Ramos (cell line): Measurements from ENCODE around the gene DISP2.

Experiments used
- in situ Hi-C: fragments of 300-500 bp; cut with MboI; formaldehyde crosslinking; loops from one replicate; pipeline ENCODE4 v1.14.3; 2022; ENCODE audit warnings: low sequenced_read_pairs; ENCODE audit not compliant: unreplicated experiment

Gene DISP2

DNA sequence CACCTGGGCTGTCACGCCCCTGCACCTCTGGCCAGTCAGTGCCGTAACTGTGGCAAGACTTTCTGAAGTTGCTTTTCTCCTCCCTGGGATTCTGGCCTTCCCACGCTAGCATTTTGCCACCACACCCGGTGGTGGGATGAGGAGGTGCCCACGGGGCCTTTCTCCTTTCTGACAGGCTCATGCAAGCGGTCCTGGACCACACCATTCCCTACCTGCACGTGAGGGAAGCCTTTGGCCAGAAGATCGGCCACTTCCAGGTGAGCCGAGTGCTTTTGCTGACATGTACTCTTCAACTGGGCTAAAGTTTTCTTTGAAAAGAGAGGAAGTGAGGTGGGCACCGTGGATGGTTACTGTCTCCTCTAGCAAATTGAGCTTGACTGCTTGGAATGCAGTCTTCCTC is 57.2 kb downstream of the DISP2 start:
- in situ Hi-C loops: no loop called here

GRCh38 chr15:40416056-40416455 is 58.0 kb downstream of the DISP2 start:
- in situ Hi-C loops: no loop called here

- in situ Hi-C loops: no loop called here
Observed at GRCh38 chr15:40418126-40418525, 60.1 kb downstream of the DISP2 start.

DNA sequence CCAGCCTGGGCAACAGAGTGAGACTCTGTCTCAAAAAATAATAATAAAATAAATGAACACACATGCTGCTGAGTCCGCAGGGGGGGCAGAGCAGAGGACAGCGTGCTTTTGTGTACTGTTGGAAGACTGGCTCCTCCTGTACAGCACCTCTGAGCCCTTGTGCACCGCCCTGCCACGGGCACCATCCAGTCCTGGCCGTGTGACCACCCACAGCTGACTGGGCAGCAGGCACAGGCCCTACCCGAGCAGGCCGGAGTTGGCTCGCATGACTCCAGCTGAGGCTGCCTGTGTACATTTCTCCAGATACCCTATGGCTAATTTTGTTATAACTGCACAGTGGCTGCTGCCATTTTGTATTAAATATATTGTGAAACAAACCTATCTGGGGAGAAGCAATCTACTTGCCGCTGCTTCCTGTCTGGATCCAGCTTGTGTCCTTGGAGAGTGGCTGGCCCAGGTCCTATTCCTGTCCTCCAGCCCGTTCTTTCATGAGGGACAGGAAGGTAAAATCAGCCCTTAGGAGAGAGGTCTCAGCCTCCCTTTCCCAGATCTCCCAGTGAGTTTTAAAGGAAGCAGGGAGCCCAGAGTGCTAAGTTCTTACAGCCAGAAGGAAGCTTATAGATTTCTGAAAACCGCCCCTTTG is 62.2 kb downstream of the DISP2 start:
- in situ Hi-C loops: loop anchor here (5.0 kb wide), 1 partner anchor 73 kb away; no protein-coding TSS in a partner anchor

- in situ Hi-C loops: loop anchor here (5.0 kb wide), 1 partner anchor 73 kb away; no protein-coding TSS in a partner anchor
Observed at GRCh38 chr15:40420793-40421192, 62.8 kb downstream of the DISP2 start.

- in situ Hi-C loops: loop anchor here (5.0 kb wide), 1 partner anchor 74 kb away; no protein-coding TSS in a partner anchor
Observed at GRCh38 chr15:40421246-40422157, 63.5 kb downstream of the DISP2 start.

GRCh38 chr15:40424483-40425115 is 66.6 kb downstream of the DISP2 start:
- in situ Hi-C loops: loop anchor here (5.0 kb wide), 1 partner anchor 77 kb away; no protein-coding TSS in a partner anchor

DNA sequence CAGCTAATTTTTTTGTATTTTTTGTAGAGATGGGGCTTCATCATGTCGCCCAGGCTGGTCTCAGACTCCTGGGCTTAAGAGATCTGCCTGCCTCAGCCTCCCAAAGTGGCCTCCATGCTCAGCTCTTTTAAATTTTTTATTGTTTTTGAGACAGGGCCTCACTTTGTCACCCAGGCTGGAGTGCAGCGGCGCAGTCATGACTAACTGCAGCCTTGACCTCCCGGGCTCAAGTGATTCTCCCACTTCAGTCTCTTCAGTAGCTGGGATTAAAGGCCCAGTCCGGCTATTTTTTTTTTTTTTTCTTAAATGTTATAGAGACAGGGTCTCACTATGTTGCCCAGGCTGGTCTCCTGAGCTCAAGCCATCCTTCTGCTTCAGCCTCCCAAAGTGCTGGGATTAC is 67.7 kb downstream of the DISP2 start:
- in situ Hi-C loops: no loop called here

DNA sequence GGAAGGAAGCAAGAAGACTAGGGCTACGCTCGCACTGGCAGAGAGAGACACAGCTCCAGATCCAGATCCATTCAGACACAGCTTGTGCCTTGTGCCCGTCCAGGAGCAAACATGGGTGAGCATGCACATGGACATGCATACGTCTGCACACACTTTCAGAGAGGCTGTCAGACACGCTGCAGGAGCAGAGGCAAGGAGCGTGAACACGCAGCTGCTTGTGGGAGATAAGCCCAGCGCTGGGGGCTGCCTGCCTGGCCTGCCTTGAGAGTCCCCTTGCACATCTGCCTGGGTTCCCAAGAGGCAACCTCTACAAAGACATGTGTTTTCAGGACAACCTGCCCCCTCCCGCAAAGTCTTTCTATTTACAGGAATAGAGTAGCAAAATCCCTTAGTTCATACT is 69.2 kb downstream of the DISP2 start:
- in situ Hi-C loops: no loop called here

DNA sequence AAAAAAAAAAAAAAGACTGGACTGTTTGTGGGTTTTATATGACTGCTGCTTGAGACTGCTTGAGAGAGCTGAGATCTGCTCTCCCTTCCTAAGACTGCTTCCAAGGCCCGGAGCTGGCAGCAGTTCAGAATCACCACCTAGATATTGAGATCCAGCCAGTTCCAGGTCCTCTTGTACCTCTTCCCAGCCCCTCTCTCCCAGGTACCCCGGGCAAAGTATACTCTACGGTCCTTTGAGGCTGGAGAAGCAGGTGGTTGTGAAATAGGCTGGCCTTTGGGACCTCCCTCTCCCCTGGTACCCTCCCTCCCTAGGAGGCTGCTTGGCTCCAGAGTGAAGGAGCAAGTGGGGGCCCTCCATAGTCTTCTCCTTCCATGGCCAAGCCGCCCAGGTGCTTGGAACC is 70.2 kb downstream of the DISP2 start:
- in situ Hi-C loops: no loop called here
